Measurements from ENCODE around the gene PROM2.

PROM2 gene

GRCh38 chr2:95306336-95306895 lies 32.2 kb downstream of the PROM2 start:
- DNase-seq (ENCODE audit: low spot score) = no peak

GRCh38 chr2:95307036-95307435 lies 32.8 kb downstream of the PROM2 start:
- DNase-seq (ENCODE audit: low spot score) = no peak

- no peak for DNase-seq (ENCODE audit: low spot score)
These were observed 33.6 kb downstream of the PROM2 start for GRCh38 chr2:95307878-95308277.

- no peak for DNase-seq (ENCODE audit: low spot score)
These were observed 34.3 kb downstream of the PROM2 start for GRCh38 chr2:95308426-95308990.

- peak; percentile 44 for DNase-seq (ENCODE audit: low spot score)
These were observed 35.4 kb downstream of the PROM2 start for GRCh38 chr2:95309599-95309998.

GRCh38 chr2:95310216-95310615 lies 36.0 kb downstream of the PROM2 start:
- DNase-seq (ENCODE audit: low spot score) = no peak

GRCh38 chr2:95310651-95311050 lies 36.4 kb downstream of the PROM2 start:
- no peak for DNase-seq (ENCODE audit: low spot score)

GRCh38 chr2:95311815-95312542 lies 37.7 kb downstream of the PROM2 start:
- DNase-seq (ENCODE audit: low spot score) = no peak

- no peak for DNase-seq (ENCODE audit: low spot score)
These were observed 38.4 kb downstream of the PROM2 start for GRCh38 chr2:95312543-95313201.

GRCh38 chr2:95313296-95314131 lies 39.3 kb downstream of the PROM2 start:
- no peak for DNase-seq (ENCODE audit: low spot score)

GRCh38 chr2:95314598-95314963 lies 40.3 kb downstream of the PROM2 start:
- no peak for DNase-seq (ENCODE audit: low spot score)

- DNase-seq (ENCODE audit: low spot score) = peak; percentile 84
These were observed 40.8 kb downstream of the PROM2 start for GRCh38 chr2:95314964-95315611.

GRCh38 chr2:95315801-95316411 lies 41.7 kb downstream of the PROM2 start:
- peak; percentile 99 for DNase-seq (ENCODE audit: low spot score)

- DNase-seq (ENCODE audit: low spot score) = peak; percentile 86
These were observed 42.3 kb downstream of the PROM2 start for GRCh38 chr2:95316466-95317122.

- no peak for DNase-seq (ENCODE audit: low spot score)
These were observed 42.9 kb downstream of the PROM2 start for GRCh38 chr2:95317123-95317500.

- DNase-seq (ENCODE audit: low spot score) = no peak
These were observed 43.6 kb downstream of the PROM2 start for GRCh38 chr2:95317665-95318425.

- no peak for DNase-seq (ENCODE audit: low spot score)
These were observed 44.4 kb downstream of the PROM2 start for GRCh38 chr2:95318431-95319220.

GRCh38 chr2:95319481-95320343 lies 45.5 kb downstream of the PROM2 start:
- DNase-seq (ENCODE audit: low spot score) = no peak
